Measurements from ENCODE around the gene TSC22D2. TPM values are rescaled to one million over a fixed set of nuclear protein-coding genes. Genes with fewer than 3 reads are reported as not detected.

Gene TSC22D2
- total and polyA plus RNA-seq, 2 donors (not counting 3 experiments of a cell fraction or from before 2014, with no cell fraction given), result 7.6 to 43.9 TPM

DNA sequence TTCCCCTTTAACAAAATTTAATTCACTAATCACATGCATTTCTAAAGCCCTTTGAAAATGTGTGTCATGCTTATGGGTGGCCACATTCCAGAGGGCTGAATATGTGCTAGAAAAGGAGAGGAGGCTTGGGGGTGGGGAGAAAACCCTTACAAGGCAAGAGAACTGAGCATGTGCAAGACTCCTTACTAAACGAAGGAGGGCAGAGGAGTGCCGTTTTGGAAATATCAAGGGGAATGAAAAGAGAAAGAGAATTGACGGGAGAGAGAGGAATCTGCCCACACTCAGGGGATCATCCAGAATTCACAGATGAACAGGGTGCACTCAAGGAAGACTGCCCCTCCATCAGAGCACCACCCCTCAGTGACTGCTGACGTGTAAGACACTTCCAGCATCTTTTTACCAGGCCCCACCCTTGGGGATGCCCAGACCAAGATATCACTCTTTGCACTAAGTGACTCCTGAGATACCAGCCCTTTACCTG lies 37.9 kb upstream of the TSC22D2 start:
- Histone ChIP-seq H3K79me2 (ENCODE audit: control insufficient read depth, insufficient read depth, low read length) (peaks cover 6% of the 10 kb centered on the region), H3K4me3 (replicated peaks in 1 of 3; ENCODE audit: insufficient read depth in 1 of 3, low read depth in 1 of 3, low read length in 3 of 3) (peak overlapping the region; percentile 22 to 91 (median 28)), H4K20me1 (replicated peaks; ENCODE audit: control insufficient read depth, extremely low read depth, insufficient read depth, low read length) (no peaks in the 10 kb centered on the region), H3K27me3 (ENCODE audit: control insufficient read depth in 2 of 2, insufficient read depth in 2 of 2, low read length in 2 of 2) (no peaks in the 10 kb centered on the region), H3K27ac (ENCODE audit: insufficient read depth, low read depth, low read length) (peak overlapping the region; percentile 94), H3K36me3 (ENCODE audit: control insufficient read depth in 2 of 2, extremely low read depth in 1 of 2, insufficient read depth in 2 of 2, low read length in 2 of 2) (no peaks in the 10 kb centered on the region), H3K9me3 (replicated peaks; ENCODE audit: control insufficient read depth, insufficient read depth, low read length) (no peaks in the 10 kb centered on the region), H3K4me1 (ENCODE audit: control insufficient read depth, extremely low read depth, insufficient read depth, low read length) (peaks cover 39% of the 10 kb centered on the region), H2AFZ (ENCODE audit: low read depth, low read length) (peak overlapping the region; percentile 12), H3K4me2 (ENCODE audit: insufficient read depth, low read length) (peak overlapping the region; percentile 99), H3K9ac (replicated peaks; ENCODE audit: extremely low read depth, insufficient read depth, low read length) (peak overlapping the region; percentile 88), H3K9me1 (replicated peaks; ENCODE audit: control insufficient read depth, extremely low read depth, insufficient read depth, low read length) (no peaks in the 10 kb centered on the region)
- BruUV-seq (replicated peaks), result no TSS peak
- FAIRE-seq, result peak; percentile 66
- TF ChIP-seq FOS (IDR thresholded peaks at IDR 0.05; ENCODE audit: borderline replicate concordance, insufficient read depth, low read length), result peak; percentile 79
- TF ChIP-seq MYC (IDR thresholded peaks at IDR 0.05; ENCODE audit: low read depth, low read length), result no peak
- TF ChIP-seq JUN (IDR thresholded peaks at IDR 0.05; ENCODE audit: borderline replicate concordance, insufficient read depth, insufficient read length, low read depth), result peak; percentile 66
- TF ChIP-seq EZH2 (IDR thresholded peaks at IDR 0.05; ENCODE audit: borderline replicate concordance, low read depth, low read length, severe bottlenecking), result no peak
- TF ChIP-seq POLR2AphosphoS5 (IDR thresholded peaks at IDR 0.05; ENCODE audit: insufficient read depth, low read depth, low read length), result peak; percentile 77
- TF ChIP-seq POLR2A (IDR thresholded peaks at IDR 0.05; ENCODE audit: low read depth, low read length), result peak; percentile 51
- DNase-seq (ENCODE audit: low read depth, low spot score), result peak; percentile 91
- ChIA-PET POLR2A (interaction anchor here (2.3 kb wide), 1 partner anchor 39 kb away, joined by 16 read pairs; no protein-coding TSS in a partner anchor), CTCF (interaction anchor here (2.6 to 3.0 kb wide), 2 partner anchors 38 to 125 kb away, joined by 14 to 18 read pairs; partner anchors contain the start of gene TSC22D2)
- dilution Hi-C loops (cut with MboI; ENCODE audit: extremely low pct_ligation_motif_present, low sequenced_read_pairs), result no loop called here
- intact Hi-C loops (cut with micrococcal nuclease), result loop anchor here (1.0 to 2.0 kb wide), 5 partner anchors 22 to 177 kb away; partner anchors contain the start of genes EIF2A and SERP1

DNA sequence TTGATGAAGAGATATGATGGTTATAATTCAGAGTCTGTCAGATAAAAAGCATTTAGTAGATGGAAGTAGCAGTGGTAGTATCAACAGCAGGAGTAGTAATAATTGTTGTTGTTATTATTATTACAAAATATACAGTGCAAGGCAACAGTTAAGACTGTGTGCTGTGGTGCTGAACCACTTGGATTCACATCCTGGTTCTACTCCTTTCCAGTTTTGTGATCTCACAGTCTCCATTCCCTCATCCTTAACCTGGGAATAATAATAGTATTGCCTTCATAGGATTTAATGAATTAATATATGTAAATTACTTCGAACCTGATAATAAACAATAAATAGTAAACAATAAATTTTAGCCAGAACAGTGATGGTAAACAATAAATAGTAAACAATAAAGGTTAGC lies 37.1 kb upstream of the TSC22D2 start:
- no peaks in the 10 kb centered on the region for H3K9me1 ChIP-seq (replicated peaks; ENCODE audit: control insufficient read depth, extremely low read depth, insufficient read depth, low read length)
- H3K9ac ChIP-seq (replicated peaks; ENCODE audit: extremely low read depth, insufficient read depth, low read length), result peak overlapping the region; percentile 88
- CTCF ChIA-PET, result interaction anchor here (0.7 to 3.0 kb wide), 3 partner anchors 36 to 124 kb away, joined by 3 to 18 read pairs (median 14); partner anchors contain the start of gene TSC22D2
- DNase-seq (ENCODE audit: low read depth, low spot score), result peak; percentile 33
- POLR2A ChIA-PET, result interaction anchor here (2.3 kb wide), 1 partner anchor 38 kb away, joined by 16 read pairs; no protein-coding TSS in a partner anchor
- dilution Hi-C loops (cut with MboI; ENCODE audit: extremely low pct_ligation_motif_present, low sequenced_read_pairs) (no loop called here), intact Hi-C loops (cut with micrococcal nuclease) (loop anchor here (1.0 to 2.0 kb wide), 6 partner anchors 23 to 176 kb away; partner anchors contain the start of genes EIF2A and SERP1)
- no peak overlapping the region for H2AFZ ChIP-seq (ENCODE audit: low read depth, low read length)
- H3K27me3 ChIP-seq (ENCODE audit: control insufficient read depth in 2 of 2, insufficient read depth in 2 of 2, low read length in 2 of 2), result no peaks in the 10 kb centered on the region
- peak overlapping the region in 2 of 3 experiments; percentile 28 to 91 for H3K4me3 ChIP-seq (replicated peaks in 1 of 3; ENCODE audit: insufficient read depth in 1 of 3, low read depth in 1 of 3, low read length in 3 of 3)
- FAIRE-seq, result no peak
- TF ChIP-seq JUN (IDR thresholded peaks at IDR 0.05; ENCODE audit: borderline replicate concordance, insufficient read depth, insufficient read length, low read depth), result no peak
- TF ChIP-seq EZH2 (IDR thresholded peaks at IDR 0.05; ENCODE audit: borderline replicate concordance, low read depth, low read length, severe bottlenecking), result no peak
- TF ChIP-seq, protein P1, sequence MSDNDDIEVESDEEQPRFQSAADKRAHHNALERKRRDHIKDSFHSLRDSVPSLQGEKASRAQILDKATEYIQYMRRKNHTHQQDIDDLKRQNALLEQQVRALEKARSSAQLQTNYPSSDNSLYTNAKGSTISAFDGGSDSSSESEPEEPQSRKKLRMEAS (IDR thresholded peaks at IDR 0.05; ENCODE audit: insufficient read depth, insufficient read length), result no peak
- TF ChIP-seq MYC (IDR thresholded peaks at IDR 0.05; ENCODE audit: low read depth, low read length), result no peak
- TF ChIP-seq POLR2AphosphoS5 (IDR thresholded peaks at IDR 0.05; ENCODE audit: insufficient read depth, low read depth, low read length), result no peak
- TF ChIP-seq, protein P2, sequence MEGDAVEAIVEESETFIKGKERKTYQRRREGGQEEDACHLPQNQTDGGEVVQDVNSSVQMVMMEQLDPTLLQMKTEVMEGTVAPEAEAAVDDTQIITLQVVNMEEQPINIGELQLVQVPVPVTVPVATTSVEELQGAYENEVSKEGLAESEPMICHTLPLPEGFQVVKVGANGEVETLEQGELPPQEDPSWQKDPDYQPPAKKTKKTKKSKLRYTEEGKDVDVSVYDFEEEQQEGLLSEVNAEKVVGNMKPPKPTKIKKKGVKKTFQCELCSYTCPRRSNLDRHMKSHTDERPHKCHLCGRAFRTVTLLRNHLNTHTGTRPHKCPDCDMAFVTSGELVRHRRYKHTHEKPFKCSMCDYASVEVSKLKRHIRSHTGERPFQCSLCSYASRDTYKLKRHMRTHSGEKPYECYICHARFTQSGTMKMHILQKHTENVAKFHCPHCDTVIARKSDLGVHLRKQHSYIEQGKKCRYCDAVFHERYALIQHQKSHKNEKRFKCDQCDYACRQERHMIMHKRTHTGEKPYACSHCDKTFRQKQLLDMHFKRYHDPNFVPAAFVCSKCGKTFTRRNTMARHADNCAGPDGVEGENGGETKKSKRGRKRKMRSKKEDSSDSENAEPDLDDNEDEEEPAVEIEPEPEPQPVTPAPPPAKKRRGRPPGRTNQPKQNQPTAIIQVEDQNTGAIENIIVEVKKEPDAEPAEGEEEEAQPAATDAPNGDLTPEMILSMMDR (IDR thresholded peaks at IDR 0.05; ENCODE audit: extremely low read depth in 1 of 2, insufficient read depth in 1 of 2, low read depth in 1 of 2, low read length in 2 of 2), result no peak
- no peak for TF ChIP-seq GATA2 (IDR thresholded peaks at IDR 0.05; ENCODE audit: insufficient read depth, insufficient read length, low read depth, low read length)
- no peak for TF ChIP-seq FOS (IDR thresholded peaks at IDR 0.05; ENCODE audit: borderline replicate concordance, insufficient read depth, low read length)
- no peak for TF ChIP-seq POLR2A (IDR thresholded peaks at IDR 0.05; ENCODE audit: low read depth, low read length)
- H3K9me3 ChIP-seq (replicated peaks; ENCODE audit: control insufficient read depth, insufficient read depth, low read length), result no peaks in the 10 kb centered on the region
- peaks cover 39% of the 10 kb centered on the region for H3K4me1 ChIP-seq (ENCODE audit: control insufficient read depth, extremely low read depth, insufficient read depth, low read length)
- peak overlapping the region; percentile 99 for H3K4me2 ChIP-seq (ENCODE audit: insufficient read depth, low read length)
- no TSS peak for BruUV-seq (replicated peaks)
- H3K27ac ChIP-seq (ENCODE audit: insufficient read depth, low read depth, low read length), result peak overlapping the region; percentile 94
- H3K36me3 ChIP-seq (ENCODE audit: control insufficient read depth in 2 of 2, extremely low read depth in 1 of 2, insufficient read depth in 2 of 2, low read length in 2 of 2), result no peaks in the 10 kb centered on the region
- no peaks in the 10 kb centered on the region for H4K20me1 ChIP-seq (replicated peaks; ENCODE audit: control insufficient read depth, extremely low read depth, insufficient read depth, low read length)
- H3K79me2 ChIP-seq (ENCODE audit: control insufficient read depth, insufficient read depth, low read length), result peaks cover 6% of the 10 kb centered on the region

Data from endothelial cell of umbilical vein (primary cell).